ENCODE data around the gene SLC66A1. TPM values are rescaled to one million over a fixed set of nuclear protein-coding genes. Genes with fewer than 3 reads are reported as not detected.

Gene SLC66A1
- total and polyA plus RNA-seq, 7 experiments from 2014 or later, result 1.3 to 8.4 (median 6.6) TPM

DNA sequence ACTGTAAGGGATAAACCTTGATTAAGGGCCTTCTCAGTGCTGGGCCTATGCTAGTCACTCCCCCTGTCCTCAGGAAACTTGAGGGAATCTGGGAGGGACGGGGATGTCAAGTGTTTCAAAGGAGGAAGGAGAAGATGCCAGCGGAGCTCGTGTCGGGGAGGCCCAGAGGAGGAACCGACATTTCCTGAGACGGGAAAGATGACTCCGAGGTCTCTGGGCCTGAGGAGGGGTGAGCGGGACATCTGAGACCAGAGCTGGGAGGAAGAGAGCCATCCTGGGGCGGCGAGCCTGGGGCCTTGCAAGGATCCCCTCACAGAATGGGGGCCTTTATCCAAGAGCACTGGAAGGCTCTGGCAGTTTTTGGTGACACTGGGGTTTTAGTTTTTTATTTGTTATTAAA, 10.4 kb downstream of the SLC66A1 start:
- H3K36me3 ChIP-seq (ENCODE audit: control insufficient read depth in 2 of 3, insufficient read depth in 3 of 3, low read length in 3 of 3), result peaks cover 0 to 27% (median 0%) of the 10 kb centered on the region in 3 experiments
- H3K27ac ChIP-seq (ENCODE audit: low read depth, low read length), result no peak overlapping the region
- H3K27me3 ChIP-seq (ENCODE audit: control insufficient read depth in 2 of 2, insufficient read depth in 2 of 2, low read length in 2 of 2), result no peaks in the 10 kb centered on the region
- CTCF ChIA-PET, result no interaction called here
- peaks cover 0 to 13% (median 0%) of the 10 kb centered on the region in 7 donors for H3K4me1 Mint-ChIP-seq
- peak overlapping the region in 2 of 10 donors; percentile 22 to 39 for H3K4me3 Mint-ChIP-seq
- no peaks in the 10 kb centered on the region for H3K9me3 ChIP-seq (ENCODE audit: control insufficient read depth in 2 of 3, low read length in 3 of 3)
- H3K4me3 ChIP-seq (ENCODE audit: low read length), result no peak overlapping the region
- H3K36me3 Mint-ChIP-seq, result peaks cover 0 to 32% (median 11%) of the 10 kb centered on the region in 5 donors
- no peaks in the 10 kb centered on the region for H3K4me1 ChIP-seq (ENCODE audit: control insufficient read depth in 2 of 2, insufficient read depth in 2 of 2, low read length in 2 of 2)
- ATAC-seq, result no peak
- H3K27me3 Mint-ChIP-seq, result no peaks in the 10 kb centered on the region
- H3K27ac Mint-ChIP-seq, result peak overlapping the region in 2 of 9 donors; percentile 6 to 41
- POLR2A ChIA-PET, result interaction anchor here (0.7 to 1.0 kb wide), 2 partner anchors 11 to 1581 kb away, joined by 3 to 5 read pairs; partner anchors contain the start of genes AKR7A2 and SLC66A1
- intact Hi-C loops (cut with micrococcal nuclease), result no loop called here
- peaks cover 0 to 6% (median 0%) of the 10 kb centered on the region in 11 donors for H3K9me3 Mint-ChIP-seq
- DNase-seq, result no peak

DNA sequence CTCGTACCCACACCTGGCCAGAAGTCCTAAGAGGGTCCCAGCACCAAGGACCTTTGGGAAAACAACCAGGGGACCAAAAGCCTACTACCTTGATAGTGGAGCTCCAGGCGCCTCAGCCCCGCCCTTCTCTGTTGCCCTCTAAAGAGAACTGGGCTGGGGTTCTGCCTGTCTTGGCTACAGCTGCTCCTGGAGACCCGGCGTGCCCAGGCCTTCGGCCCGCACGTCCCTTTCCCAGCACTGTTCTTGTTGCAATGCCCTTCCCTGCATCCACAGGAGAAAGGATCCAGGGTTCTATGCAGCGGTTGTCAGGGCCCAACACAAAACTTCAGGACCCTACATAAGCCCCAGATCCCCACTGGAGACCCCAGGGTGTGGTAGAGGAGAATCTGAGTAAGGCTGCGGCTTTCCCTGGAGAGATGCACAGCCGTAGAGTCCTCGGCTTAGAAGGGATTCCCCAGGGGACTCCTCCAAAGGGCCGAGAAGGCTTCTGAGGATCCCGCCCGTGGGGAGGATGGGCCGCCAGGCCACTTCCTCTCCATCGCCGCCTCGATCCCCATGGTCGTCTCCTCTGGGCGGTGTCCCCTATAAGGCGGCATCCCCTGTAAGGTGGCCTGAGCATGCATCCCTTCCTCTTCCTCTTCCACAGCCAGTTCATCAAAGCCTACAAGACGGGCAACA, 12.0 kb downstream of the SLC66A1 start:
- CTCF ChIA-PET, result no interaction called here
- no peaks in the 10 kb centered on the region for H3K4me1 ChIP-seq (ENCODE audit: control insufficient read depth in 2 of 2, insufficient read depth in 2 of 2, low read length in 2 of 2)
- Mint-ChIP-seq H3K27ac (peak overlapping the region in 2 of 9 donors; percentile 62 to 75), H3K36me3 (peaks cover 0 to 18% (median 4%) of the 10 kb centered on the region in 5 donors), H3K4me1 (peaks cover 0 to 11% (median 0%) of the 10 kb centered on the region in 7 donors), H3K9me3 (peaks cover 0 to 6% (median 0%) of the 10 kb centered on the region in 11 donors), H3K27me3 (no peaks in the 10 kb centered on the region), H3K4me3 (no peak overlapping the region)
- H3K36me3 ChIP-seq (ENCODE audit: control insufficient read depth in 2 of 3, insufficient read depth in 3 of 3, low read length in 3 of 3), result peaks cover 0 to 27% (median 0%) of the 10 kb centered on the region in 3 experiments
- POLR2A ChIA-PET, result no interaction called here
- no peak for DNase-seq
- intact Hi-C loops (cut with micrococcal nuclease), result no loop called here
- ATAC-seq, result no peak
- H3K27ac ChIP-seq (ENCODE audit: low read depth, low read length), result no peak overlapping the region
- H3K4me3 ChIP-seq (ENCODE audit: low read length), result no peak overlapping the region
- no peaks in the 10 kb centered on the region for H3K27me3 ChIP-seq (ENCODE audit: control insufficient read depth in 2 of 2, insufficient read depth in 2 of 2, low read length in 2 of 2)
- no peaks in the 10 kb centered on the region for H3K9me3 ChIP-seq (ENCODE audit: control insufficient read depth in 2 of 3, low read length in 3 of 3)

DNA sequence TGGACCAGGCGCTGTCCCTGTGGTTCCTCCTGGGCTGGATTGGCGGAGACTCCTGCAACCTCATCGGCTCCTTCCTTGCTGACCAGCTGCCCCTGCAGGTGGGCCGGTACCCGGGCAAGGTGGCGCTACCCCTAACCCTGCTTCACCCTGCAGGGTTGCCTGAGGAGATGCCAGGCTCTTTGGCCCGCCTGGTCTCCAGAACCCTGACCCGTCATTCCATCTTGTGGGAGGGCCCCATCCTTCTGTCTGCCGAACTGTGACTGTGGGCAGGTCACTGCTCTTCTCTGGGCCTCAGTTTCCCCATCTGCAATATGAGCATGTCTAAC, 12.5 kb downstream of the SLC66A1 start:
- H3K27me3 Mint-ChIP-seq, result no peaks in the 10 kb centered on the region
- no peak for ATAC-seq
- Histone ChIP-seq H3K4me1 (ENCODE audit: control insufficient read depth in 2 of 2, insufficient read depth in 2 of 2, low read length in 2 of 2) (no peaks in the 10 kb centered on the region), H3K27me3 (ENCODE audit: control insufficient read depth in 2 of 2, insufficient read depth in 2 of 2, low read length in 2 of 2) (no peaks in the 10 kb centered on the region), H3K27ac (ENCODE audit: low read depth, low read length) (no peak overlapping the region), H3K4me3 (ENCODE audit: low read length) (no peak overlapping the region), H3K9me3 (ENCODE audit: control insufficient read depth in 2 of 3, low read length in 3 of 3) (no peaks in the 10 kb centered on the region), H3K36me3 (ENCODE audit: control insufficient read depth in 2 of 3, insufficient read depth in 3 of 3, low read length in 3 of 3) (peaks cover 0 to 27% (median 0%) of the 10 kb centered on the region in 3 experiments)
- CTCF ChIA-PET, result no interaction called here
- peaks cover 0 to 13% (median 0%) of the 10 kb centered on the region in 7 donors for H3K4me1 Mint-ChIP-seq
- intact Hi-C loops (cut with micrococcal nuclease), result no loop called here
- peak overlapping the region in 2 of 9 donors; percentile 62 to 75 for H3K27ac Mint-ChIP-seq
- peaks cover 0 to 7% (median 0%) of the 10 kb centered on the region in 11 donors for H3K9me3 Mint-ChIP-seq
- H3K36me3 Mint-ChIP-seq, result peaks cover 0 to 16% (median 4%) of the 10 kb centered on the region in 5 donors
- DNase-seq, result no peak
- H3K4me3 Mint-ChIP-seq, result no peak overlapping the region
- POLR2A ChIA-PET, result no interaction called here

DNA sequence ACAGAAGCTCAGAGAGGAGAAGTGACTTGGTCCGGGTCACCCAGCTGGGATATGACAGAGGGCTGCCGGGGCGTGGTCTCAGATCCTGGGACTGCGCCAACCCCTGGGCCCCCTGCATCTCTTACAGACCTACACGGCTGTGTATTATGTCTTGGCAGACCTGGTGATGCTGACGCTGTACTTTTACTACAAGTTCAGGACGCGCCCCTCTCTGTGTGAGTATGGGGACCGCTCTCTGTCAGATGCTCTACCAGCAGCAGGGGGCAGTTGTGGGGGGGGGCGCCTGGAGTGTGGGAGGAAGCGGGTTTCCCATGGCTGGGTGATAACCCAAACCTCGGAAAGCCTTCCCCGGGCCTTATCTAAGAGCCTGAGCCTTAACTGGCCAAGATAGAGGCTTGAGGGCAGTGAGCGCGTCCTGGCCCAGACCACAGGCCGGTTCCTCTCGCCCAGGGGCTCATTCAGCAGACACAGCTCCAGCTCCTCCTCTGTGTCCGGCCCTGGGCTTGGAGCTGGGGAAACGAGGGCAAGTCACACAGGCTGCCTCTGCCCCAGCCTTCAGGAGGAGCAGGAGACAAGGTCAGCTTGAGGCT, 13.3 kb downstream of the SLC66A1 start:
- DNase-seq, result no peak
- H3K4me1 ChIP-seq (ENCODE audit: control insufficient read depth in 2 of 2, insufficient read depth in 2 of 2, low read length in 2 of 2), result no peaks in the 10 kb centered on the region
- intact Hi-C loops (cut with micrococcal nuclease), result no loop called here

DNA sequence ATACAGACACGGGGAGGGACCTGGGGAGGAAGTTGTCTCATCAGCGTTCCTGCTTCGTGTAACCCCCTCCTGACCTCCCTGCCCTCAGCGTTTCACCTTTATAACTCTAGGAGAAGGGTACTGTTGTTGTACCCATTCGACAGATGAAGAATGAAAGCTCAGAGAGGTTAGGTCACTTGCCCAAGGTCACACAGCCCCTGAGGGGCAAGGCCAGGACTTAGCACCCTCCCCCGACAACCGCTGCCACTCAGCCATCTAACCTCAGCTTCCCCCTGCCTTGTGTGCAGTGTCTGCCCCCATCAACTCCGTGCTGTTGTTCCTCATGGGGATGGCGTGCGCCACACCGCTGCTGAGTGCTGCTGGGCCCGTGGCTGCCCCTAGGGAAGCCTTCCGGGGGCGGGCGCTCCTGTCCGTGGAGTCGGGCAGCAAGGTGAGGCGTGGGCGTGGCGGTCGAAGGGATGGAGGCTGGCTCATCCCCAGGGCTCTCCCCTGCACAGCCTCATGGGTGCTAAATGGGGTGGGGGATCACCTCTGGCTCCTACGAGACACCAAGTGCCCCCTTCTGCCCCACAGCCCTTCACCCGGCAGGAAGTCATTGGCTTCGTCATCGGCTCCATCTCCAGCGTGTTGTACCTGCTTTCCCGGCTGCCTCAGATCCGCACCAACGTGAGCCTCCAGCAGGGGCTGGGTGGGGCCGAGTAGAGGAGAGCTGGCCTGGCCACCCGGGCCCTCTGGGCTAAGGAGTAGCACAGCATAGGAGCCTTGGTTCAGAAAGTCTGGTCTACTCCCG, 14.0 kb downstream of the SLC66A1 start:
- intact Hi-C loops (cut with micrococcal nuclease), result no loop called here
- H3K4me1 Mint-ChIP-seq, result peaks cover 0 to 14% (median 0%) of the 10 kb centered on the region in 7 donors
- POLR2A ChIA-PET, result interaction anchor here (1.0 kb wide), 1 partner anchor 15 kb away, joined by 3 read pairs; the partner anchor contains the start of gene AKR7A2
- CTCF ChIA-PET, result no interaction called here
- peaks cover 0 to 11% (median 2%) of the 10 kb centered on the region in 5 donors for H3K36me3 Mint-ChIP-seq
- Histone ChIP-seq H3K9me3 (ENCODE audit: control insufficient read depth in 2 of 3, low read length in 3 of 3) (no peaks in the 10 kb centered on the region), H3K27me3 (ENCODE audit: control insufficient read depth in 2 of 2, insufficient read depth in 2 of 2, low read length in 2 of 2) (no peaks in the 10 kb centered on the region), H3K4me3 (ENCODE audit: low read length) (no peak overlapping the region), H3K27ac (ENCODE audit: low read depth, low read length) (no peak overlapping the region), H3K36me3 (ENCODE audit: control insufficient read depth in 2 of 3, insufficient read depth in 3 of 3, low read length in 3 of 3) (peaks cover 0 to 27% (median 0%) of the 10 kb centered on the region in 3 experiments), H3K4me1 (ENCODE audit: control insufficient read depth in 2 of 2, insufficient read depth in 2 of 2, low read length in 2 of 2) (no peaks in the 10 kb centered on the region)
- ATAC-seq (peak; percentile 21), DNase-seq (no peak)
- H3K9me3 Mint-ChIP-seq, result peaks cover 0 to 7% (median 0%) of the 10 kb centered on the region in 11 donors
- peak overlapping the region in 3 of 9 donors; percentile 23 to 41 (median 28) for H3K27ac Mint-ChIP-seq
- H3K27me3 Mint-ChIP-seq, result no peaks in the 10 kb centered on the region
- no peak overlapping the region for H3K4me3 Mint-ChIP-seq

More for the DNA sequence above, 13.3 kb downstream of the SLC66A1 start:
- H3K36me3 ChIP-seq (ENCODE audit: control insufficient read depth in 2 of 3, insufficient read depth in 3 of 3, low read length in 3 of 3), result peaks cover 0 to 27% (median 0%) of the 10 kb centered on the region in 3 experiments
- H3K4me1 Mint-ChIP-seq, result peaks cover 0 to 14% (median 0%) of the 10 kb centered on the region in 7 donors
- ATAC-seq, result peak; percentile 55
- ChIA-PET POLR2A (interaction anchor here (1.0 kb wide), 1 partner anchor 14 kb away, joined by 3 read pairs; the partner anchor contains the start of gene AKR7A2), CTCF (no interaction called here)
- H3K27ac ChIP-seq (ENCODE audit: low read depth, low read length), result no peak overlapping the region
- no peaks in the 10 kb centered on the region for H3K27me3 Mint-ChIP-seq
- H3K36me3 Mint-ChIP-seq, result peaks cover 0 to 16% (median 4%) of the 10 kb centered on the region in 5 donors
- H3K4me3 Mint-ChIP-seq, result no peak overlapping the region
- H3K27ac Mint-ChIP-seq, result no peak overlapping the region
- no peaks in the 10 kb centered on the region for H3K9me3 ChIP-seq (ENCODE audit: control insufficient read depth in 2 of 3, low read length in 3 of 3)
- H3K27me3 ChIP-seq (ENCODE audit: control insufficient read depth in 2 of 2, insufficient read depth in 2 of 2, low read length in 2 of 2), result no peaks in the 10 kb centered on the region
- peaks cover 0 to 7% (median 0%) of the 10 kb centered on the region in 11 donors for H3K9me3 Mint-ChIP-seq
- H3K4me3 ChIP-seq (ENCODE audit: low read length), result no peak overlapping the region

DNA sequence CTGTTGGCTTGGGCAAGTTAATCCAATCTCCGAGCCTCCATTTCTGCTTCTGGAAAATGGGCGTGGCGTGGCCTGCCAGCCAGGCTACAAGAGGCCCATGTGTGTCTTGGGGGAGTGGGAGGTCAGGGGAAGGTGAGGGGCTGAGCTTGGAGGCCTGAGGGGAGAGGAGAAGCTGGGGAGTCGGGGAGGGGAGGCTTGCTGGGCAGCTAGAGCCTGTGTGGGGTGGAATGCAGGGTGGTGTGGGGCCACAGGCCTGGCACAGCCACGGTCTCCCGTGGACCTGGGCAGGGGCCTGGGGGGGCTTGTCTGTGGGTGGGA, 14.6 kb downstream of the SLC66A1 start:
- intact Hi-C loops (cut with micrococcal nuclease), result no loop called here
- Histone ChIP-seq H3K9me3 (ENCODE audit: control insufficient read depth in 2 of 3, low read length in 3 of 3) (no peaks in the 10 kb centered on the region), H3K4me3 (ENCODE audit: low read length) (no peak overlapping the region), H3K27me3 (ENCODE audit: control insufficient read depth in 2 of 2, insufficient read depth in 2 of 2, low read length in 2 of 2) (no peaks in the 10 kb centered on the region), H3K36me3 (ENCODE audit: control insufficient read depth in 2 of 3, insufficient read depth in 3 of 3, low read length in 3 of 3) (peaks cover 0 to 27% (median 0%) of the 10 kb centered on the region in 3 experiments), H3K27ac (ENCODE audit: low read depth, low read length) (no peak overlapping the region), H3K4me1 (ENCODE audit: control insufficient read depth in 2 of 2, insufficient read depth in 2 of 2, low read length in 2 of 2) (no peaks in the 10 kb centered on the region)
- no peaks in the 10 kb centered on the region for H3K27me3 Mint-ChIP-seq
- ChIA-PET POLR2A (no interaction called here), CTCF (no interaction called here)
- peaks cover 0 to 7% (median 0%) of the 10 kb centered on the region in 11 donors for H3K9me3 Mint-ChIP-seq
- ATAC-seq (no peak), DNase-seq (no peak)
- peaks cover 0 to 14% (median 0%) of the 10 kb centered on the region in 7 donors for H3K4me1 Mint-ChIP-seq
- H3K36me3 Mint-ChIP-seq, result peaks cover 0 to 8% (median 0%) of the 10 kb centered on the region in 5 donors
- peak overlapping the region in 3 of 9 donors; percentile 13 to 28 (median 23) for H3K27ac Mint-ChIP-seq
- no peak overlapping the region for H3K4me3 Mint-ChIP-seq
